ENCODE results near the gene WFDC5.
"Not testable (repeated sequence)": the region's sequence is repeated elsewhere in the genome, so short reads cannot be mapped to it uniquely, and the experiment has no call there.

WFDC5 gene, protein sequence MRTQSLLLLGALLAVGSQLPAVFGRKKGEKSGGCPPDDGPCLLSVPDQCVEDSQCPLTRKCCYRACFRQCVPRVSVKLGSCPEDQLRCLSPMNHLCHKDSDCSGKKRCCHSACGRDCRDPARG

DNA sequence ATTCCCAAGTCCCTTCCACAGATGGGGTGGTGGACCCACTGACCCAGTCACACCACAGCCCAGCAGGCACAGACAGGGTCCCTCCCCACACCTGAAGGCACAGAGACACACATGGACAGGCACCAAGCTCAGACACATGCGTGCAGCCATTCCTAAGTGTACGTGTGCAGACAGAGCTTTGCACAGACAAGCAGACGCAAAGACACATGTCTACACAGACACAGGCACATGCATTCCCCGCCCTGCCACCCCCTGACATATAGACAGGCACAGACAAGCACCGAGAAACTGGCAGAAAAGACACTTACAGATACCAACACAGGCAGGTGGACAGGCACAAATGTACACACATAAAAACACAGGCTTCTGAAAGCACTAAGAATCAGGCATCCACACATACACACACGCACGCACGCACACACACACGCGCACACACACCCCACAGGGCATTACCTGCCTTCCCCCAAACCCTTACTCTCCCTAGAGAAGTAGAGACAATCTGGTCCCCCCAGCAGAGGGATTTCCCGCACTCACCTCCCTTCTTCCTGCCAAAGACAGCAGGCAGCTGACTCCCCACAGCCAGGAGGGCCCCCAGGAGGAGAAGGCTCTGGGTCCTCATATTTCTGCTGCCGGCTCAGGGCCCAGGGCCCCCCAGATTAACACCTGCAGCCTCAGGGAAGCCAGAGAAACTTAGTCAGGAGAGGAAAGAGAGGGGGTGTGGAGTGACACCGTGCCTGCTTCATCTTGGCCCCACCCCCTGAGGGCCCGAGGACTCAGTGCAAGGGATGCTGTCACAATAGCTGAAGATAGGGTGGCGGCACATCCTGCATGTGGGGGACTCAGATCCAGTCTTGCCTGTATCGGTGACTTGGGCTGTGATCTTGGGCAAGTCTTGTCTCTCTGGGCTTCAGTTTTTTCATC is at the start of gene WFDC5:
Gene WFDC5, minus strand, starts transcription at position 710 of the 921 bp plus-strand sequence. Its CDS starts 91 bp downstream, at position 619.
- H3K27ac ChIP-seq: no peak within 1 kb of the TSS
- no peak for TF ChIP-seq ZFX (IDR thresholded peaks at IDR 0.05)
- TF ChIP-seq, protein P1, sequence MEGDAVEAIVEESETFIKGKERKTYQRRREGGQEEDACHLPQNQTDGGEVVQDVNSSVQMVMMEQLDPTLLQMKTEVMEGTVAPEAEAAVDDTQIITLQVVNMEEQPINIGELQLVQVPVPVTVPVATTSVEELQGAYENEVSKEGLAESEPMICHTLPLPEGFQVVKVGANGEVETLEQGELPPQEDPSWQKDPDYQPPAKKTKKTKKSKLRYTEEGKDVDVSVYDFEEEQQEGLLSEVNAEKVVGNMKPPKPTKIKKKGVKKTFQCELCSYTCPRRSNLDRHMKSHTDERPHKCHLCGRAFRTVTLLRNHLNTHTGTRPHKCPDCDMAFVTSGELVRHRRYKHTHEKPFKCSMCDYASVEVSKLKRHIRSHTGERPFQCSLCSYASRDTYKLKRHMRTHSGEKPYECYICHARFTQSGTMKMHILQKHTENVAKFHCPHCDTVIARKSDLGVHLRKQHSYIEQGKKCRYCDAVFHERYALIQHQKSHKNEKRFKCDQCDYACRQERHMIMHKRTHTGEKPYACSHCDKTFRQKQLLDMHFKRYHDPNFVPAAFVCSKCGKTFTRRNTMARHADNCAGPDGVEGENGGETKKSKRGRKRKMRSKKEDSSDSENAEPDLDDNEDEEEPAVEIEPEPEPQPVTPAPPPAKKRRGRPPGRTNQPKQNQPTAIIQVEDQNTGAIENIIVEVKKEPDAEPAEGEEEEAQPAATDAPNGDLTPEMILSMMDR (conservative IDR thresholded peaks at IDR 0.05): no peak

DNA sequence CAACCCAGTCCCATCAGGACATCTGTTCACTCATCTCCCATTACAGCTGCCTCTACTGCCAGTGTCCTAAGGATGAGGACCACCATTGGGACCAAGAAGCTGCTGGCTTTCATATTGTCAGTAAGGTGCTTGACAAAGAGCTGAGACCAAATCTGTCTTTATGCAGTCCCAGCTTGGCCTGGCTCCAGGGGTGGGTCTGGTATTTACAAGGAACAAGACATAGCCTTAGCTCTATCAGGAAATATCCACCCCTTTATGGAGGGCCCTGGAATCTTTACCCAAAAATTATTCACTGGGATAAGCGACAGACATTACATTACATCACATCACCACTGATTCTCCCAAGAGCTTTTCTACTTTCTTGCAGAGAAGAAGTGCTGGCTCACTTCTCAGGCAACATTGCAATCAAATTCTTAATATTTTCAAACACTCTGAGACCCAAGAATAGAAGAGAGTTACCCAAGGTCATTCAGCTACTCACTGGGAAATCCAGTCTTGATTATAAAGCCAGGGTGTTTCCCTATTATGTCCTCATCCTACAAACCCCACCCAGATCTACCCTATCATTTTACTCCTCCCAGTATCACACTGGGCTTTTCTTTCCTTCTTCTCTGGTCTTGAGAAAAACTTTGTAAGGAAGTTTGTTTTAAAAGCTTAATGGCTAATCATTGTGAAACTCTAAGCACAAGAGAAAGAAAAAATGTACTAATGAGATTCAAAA is 48.3 kb upstream of the WFDC5 start:
- TF ChIP-seq ZFX (IDR thresholded peaks at IDR 0.05): no peak
- TF ChIP-seq, protein P1 (conservative IDR thresholded peaks at IDR 0.05): no peak
- H3K27ac ChIP-seq: no peak overlapping the region

DNA sequence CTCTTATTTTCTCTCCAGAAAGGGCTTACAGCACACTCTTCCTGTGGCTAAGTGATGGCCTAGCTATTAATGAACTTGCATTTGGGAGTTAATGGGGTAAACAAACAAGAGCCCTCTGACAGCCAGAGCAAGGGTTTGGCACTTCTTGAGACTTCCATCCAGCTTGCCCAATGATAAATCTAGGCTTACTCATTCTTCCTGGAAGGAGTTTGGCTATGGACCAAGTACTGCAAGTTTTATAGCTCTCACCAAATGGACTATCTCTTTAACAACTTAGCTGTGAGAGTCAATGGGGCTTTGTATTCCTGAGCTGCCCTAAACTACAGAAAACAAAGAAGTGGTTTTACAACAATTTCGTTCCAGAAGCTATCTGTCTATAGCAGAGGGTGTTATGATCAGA is 43.0 kb upstream of the WFDC5 start:
- H3K27ac ChIP-seq: no peak overlapping the region
- no peak for TF ChIP-seq ZFX (IDR thresholded peaks at IDR 0.05)

DNA sequence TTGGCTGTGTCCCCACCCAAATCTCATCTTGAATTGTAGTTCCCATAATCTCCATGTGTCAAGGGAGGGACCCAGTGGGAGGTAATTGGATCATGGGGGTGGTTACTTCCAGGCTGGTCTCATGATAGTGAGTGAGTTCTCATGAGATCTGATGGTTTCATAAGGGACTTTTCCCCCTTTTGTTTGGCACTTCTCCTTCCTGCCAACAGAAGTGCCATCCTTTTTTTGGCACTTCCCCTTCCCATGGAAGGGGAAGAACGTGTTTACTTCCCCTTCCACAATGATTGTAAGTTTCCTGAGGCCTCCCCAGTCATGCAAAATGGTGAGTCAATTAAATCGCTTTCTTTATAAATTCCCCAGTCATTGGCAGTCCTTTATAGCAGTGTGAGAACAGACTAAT is 41.7 kb upstream of the WFDC5 start:
- no peak overlapping the region for H3K27ac ChIP-seq
- TF ChIP-seq ZFX (IDR thresholded peaks at IDR 0.05): no peak
- TF ChIP-seq, protein P1 (conservative IDR thresholded peaks at IDR 0.05): no peak

DNA sequence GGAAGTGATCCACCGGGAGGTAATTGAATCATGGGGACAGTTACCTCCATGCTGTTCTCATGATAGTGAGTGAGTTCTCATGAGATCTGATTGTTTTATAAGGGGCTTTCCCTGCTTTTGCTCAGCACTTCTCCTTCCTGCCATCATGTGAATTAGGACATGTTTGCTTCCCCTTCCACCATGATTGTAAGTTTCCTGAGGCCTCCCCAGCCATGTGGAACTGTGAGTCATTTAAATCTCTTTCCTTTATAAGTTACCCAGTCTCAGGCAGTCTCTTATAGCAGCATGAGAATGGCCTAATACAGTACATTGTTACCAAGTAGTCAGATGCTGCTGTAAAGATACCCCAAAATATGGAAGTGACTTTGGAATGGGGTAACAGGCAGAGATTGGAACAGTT is 39.8 kb upstream of the WFDC5 start:
- not testable (repeated sequence) for H3K27ac ChIP-seq

DNA sequence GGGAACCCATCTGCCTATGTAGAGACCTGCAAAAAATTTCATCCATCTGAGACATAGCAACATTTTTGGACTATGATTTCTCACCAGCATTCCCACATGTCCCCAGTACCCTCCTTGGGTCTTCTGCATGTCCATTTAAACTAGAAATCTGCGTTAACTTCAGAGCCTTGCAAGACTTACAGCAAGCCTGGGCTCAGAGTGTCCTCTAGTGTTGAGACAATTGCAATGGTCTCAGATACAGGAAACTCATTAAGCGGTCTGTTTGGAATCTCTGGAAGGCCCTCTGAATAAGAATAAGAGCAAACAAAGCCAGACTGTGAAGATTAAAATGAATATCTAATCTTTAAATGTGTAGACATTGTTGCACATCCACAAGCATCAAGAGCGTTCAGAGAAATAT is 39.2 kb upstream of the WFDC5 start:
- H3K27ac ChIP-seq: peak overlapping the region; percentile 38
- TF ChIP-seq, protein P1 (conservative IDR thresholded peaks at IDR 0.05): no peak; the same call in 1 of the 2 replicates
- TF ChIP-seq ZFX (IDR thresholded peaks at IDR 0.05): no peak

DNA sequence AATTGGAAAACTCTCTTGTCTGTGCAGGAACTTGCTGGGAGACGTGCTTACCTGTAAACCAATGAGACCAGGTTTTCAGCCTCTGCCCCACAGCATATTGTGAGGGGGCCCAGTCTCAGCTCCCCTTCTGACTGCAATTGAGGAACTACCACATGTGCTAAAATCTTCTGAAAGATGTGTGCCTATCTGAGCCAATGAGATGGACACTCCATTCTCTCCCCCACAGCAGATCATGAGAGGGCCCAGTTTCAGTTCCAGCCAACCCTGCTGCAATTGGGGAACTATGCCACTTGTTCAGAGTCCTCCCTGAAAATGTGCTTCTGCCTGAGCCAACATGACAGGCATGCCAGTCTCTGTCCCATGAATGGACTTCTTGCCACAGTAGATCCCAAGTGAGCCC is 38.8 kb upstream of the WFDC5 start:
- TF ChIP-seq, protein P1 (conservative IDR thresholded peaks at IDR 0.05): no peak
- no peak for TF ChIP-seq ZFX (IDR thresholded peaks at IDR 0.05)
- H3K27ac ChIP-seq: peak overlapping the region; percentile 38

DNA sequence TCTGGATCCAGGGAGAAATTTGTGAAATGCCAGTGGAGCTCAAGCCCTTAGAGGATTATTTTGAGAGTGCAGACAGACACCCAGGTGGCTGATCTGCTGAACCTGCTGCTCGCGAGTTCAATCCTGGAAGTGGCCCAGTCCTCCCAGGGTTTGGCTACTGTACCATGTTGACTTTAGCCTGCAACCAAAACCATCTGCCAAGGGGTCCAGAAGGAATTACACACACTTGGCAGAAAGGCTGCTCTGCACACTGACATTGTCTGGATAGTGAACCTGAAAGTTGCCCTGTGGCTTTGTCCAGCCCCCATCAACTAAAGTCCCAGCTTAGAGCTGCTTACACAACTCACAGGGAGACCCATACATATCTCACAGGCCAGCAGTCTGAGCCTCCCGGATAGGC is 38.2 kb upstream of the WFDC5 start:
- H3K27ac ChIP-seq: peak overlapping the region; percentile 38
- TF ChIP-seq, protein P1 (conservative IDR thresholded peaks at IDR 0.05): no peak
- TF ChIP-seq ZFX (IDR thresholded peaks at IDR 0.05): no peak

Data from C4-2B (cell line).